HEK293 (cell line): ENCODE measurements around the gene C9orf78.

ENCODE experiments used
- CTCF ChIA-PET: fragments of 350-600 bp; formaldehyde crosslinking; extraction: SDS; loops from one replicate; lab custom pipeline; 2021; ENCODE audit warnings: antibody characterized with exemption; lab: Yijun Ruan, JAX
- POLR2A ChIA-PET: fragments of 300-600 bp; formaldehyde crosslinking; extraction: SDS; loops from one replicate; lab custom pipeline; 2020; ENCODE audit warnings: antibody characterized with exemption, inconsistent platforms; lab: Yijun Ruan, JAX
- H3K27ac ChIP-seq: fragments of 200-500 bp; sonication (Bioruptor generic); 2 replicates; pipeline ENCODE4 v1.5.1; 2014; ENCODE audit warnings: low read depth, low read length, control low read depth, inconsistent platforms; ENCODE audit errors: extremely low read depth
- H3K36me3 ChIP-seq, 2 experiments: fragments of 200-500 bp in 1 of 2; sonication (Bioruptor generic) in 1 of 2; 1 replicate in 1 of 2; 2 replicates in 1 of 2; pipeline ENCODE4 v1.5.1; 2014 to 2017; ENCODE audit warnings: inconsistent platforms in 2 of 2, low read length in 2 of 2; ENCODE audit not compliant: control insufficient read depth in 2 of 2, insufficient read depth in 1 of 2
- H3K4me1 ChIP-seq: fragments of 200-500 bp; sonication (Bioruptor generic); 2 replicates; pipeline ENCODE4 v1.5.1; 2014; ENCODE audit warnings: mild to moderate bottlenecking, low read length, inconsistent platforms; ENCODE audit not compliant: control insufficient read depth, insufficient read depth
- H3K4me3 ChIP-seq: 2 replicates; pipeline ENCODE4 v1.5.1; 2011; ENCODE audit warnings: low read depth, mild to moderate bottlenecking, control low read depth, low read length, moderate library complexity
- H3K9me3 ChIP-seq: fragments of 200-500 bp; sonication (Bioruptor generic); 2 replicates; pipeline ENCODE4 v1.5.1; 2014; ENCODE audit warnings: low read depth, low read length, inconsistent platforms; ENCODE audit not compliant: control insufficient read depth, insufficient read depth
- GFI1B ChIP-seq: fragments of 450-650 bp; formaldehyde crosslinking; IDR thresholded peaks from 2 replicates; pipeline ENCODE4 v1.5.1; 2016; ENCODE audit warnings: missing biosample characterization, missing genetic modification characterization
- GLIS1 ChIP-seq: fragments of 450-650 bp; formaldehyde crosslinking; IDR thresholded peaks from 2 replicates; pipeline ENCODE4 v1.5.1; 2016; ENCODE audit warnings: missing biosample characterization, missing genetic modification characterization
- HOXA7 ChIP-seq: sonication (generic); formaldehyde crosslinking; IDR thresholded peaks from 2 replicates; pipeline ENCODE4 v1.8.1; 2022; ENCODE audit warnings: missing genetic modification reagents, borderline replicate concordance
- HOXD13 ChIP-seq: sonication (generic); formaldehyde crosslinking; IDR thresholded peaks from 2 replicates; pipeline ENCODE4 v1.8.0; 2022; ENCODE audit warnings: missing genetic modification reagents, borderline replicate concordance
- KLF1 ChIP-seq: fragments of 450-650 bp; formaldehyde crosslinking; IDR thresholded peaks from 2 replicates; pipeline ENCODE4 v1.5.1; 2016; ENCODE audit warnings: missing biosample characterization, missing genetic modification characterization
- PBX3 ChIP-seq: sonication (generic); formaldehyde crosslinking; IDR thresholded peaks from 2 replicates; pipeline ENCODE4 v1.8.1; 2022; ENCODE audit warnings: mild to moderate bottlenecking, moderate library complexity, missing genetic modification reagents
- PRDM1 ChIP-seq: fragments of 450-650 bp; formaldehyde crosslinking; IDR thresholded peaks from 2 replicates; pipeline ENCODE4; 2016; ENCODE audit warnings: missing biosample characterization, missing genetic modification characterization
- ZNF175 ChIP-seq: fragments of 450-650 bp; formaldehyde crosslinking; IDR thresholded peaks from 2 replicates; pipeline ENCODE4 v1.5.1; 2016; ENCODE audit warnings: missing biosample characterization, missing genetic modification characterization
- ZNF223 ChIP-seq: fragments of 450-650 bp; formaldehyde crosslinking; IDR thresholded peaks from 2 replicates; pipeline ENCODE4 v1.5.1; 2016; ENCODE audit warnings: missing biosample characterization, missing genetic modification characterization
- ZNF354C ChIP-seq: fragments of 450-650 bp; formaldehyde crosslinking; IDR thresholded peaks from 2 replicates; pipeline ENCODE4 v1.5.1; 2016; ENCODE audit warnings: missing biosample characterization, missing genetic modification characterization, low read depth, borderline replicate concordance
- ZNF362 ChIP-seq: fragments of 450-650 bp; formaldehyde crosslinking; IDR thresholded peaks from 2 replicates; pipeline ENCODE4 v1.5.1; 2016; ENCODE audit warnings: missing biosample characterization, missing genetic modification characterization
- ZNF585B ChIP-seq: fragments of 450-650 bp; formaldehyde crosslinking; IDR thresholded peaks from 2 replicates; pipeline ENCODE4 v1.5.1; 2016; ENCODE audit warnings: missing biosample characterization, missing genetic modification characterization
- ZNF624 ChIP-seq: fragments of 450-650 bp; formaldehyde crosslinking; IDR thresholded peaks from 2 replicates; pipeline ENCODE4 v1.5.1; 2017; ENCODE audit warnings: missing biosample characterization, missing genetic modification characterization
- ZNF670 ChIP-seq: fragments of 450-650 bp; formaldehyde crosslinking; IDR thresholded peaks from 2 replicates; pipeline ENCODE4 v1.5.1; 2016; ENCODE audit warnings: missing biosample characterization, missing genetic modification characterization, low read depth
- ZXDB ChIP-seq: fragments of 450-650 bp; formaldehyde crosslinking; IDR thresholded peaks from 2 replicates; pipeline ENCODE4 v1.5.1; 2016; ENCODE audit warnings: missing biosample characterization, missing genetic modification characterization
- TF ChIP-seq, protein P1 (sequence below): fragments of 450-650 bp; formaldehyde crosslinking; IDR thresholded peaks from 2 replicates; pipeline ENCODE4 v1.5.1; 2016; ENCODE audit warnings: missing biosample characterization, missing genetic modification characterization, borderline replicate concordance
- TF ChIP-seq, protein P2 (sequence below): fragments of 450-650 bp; formaldehyde crosslinking; IDR thresholded peaks from 2 replicates; pipeline ENCODE4 v1.5.1; 2016; ENCODE audit warnings: missing biosample characterization, missing genetic modification characterization, low read depth

C9orf78 gene

GRCh38 chr9:129828969-129829368, 6.1 kb downstream of the C9orf78 start (continued):
- TF ChIP-seq, protein P1, sequence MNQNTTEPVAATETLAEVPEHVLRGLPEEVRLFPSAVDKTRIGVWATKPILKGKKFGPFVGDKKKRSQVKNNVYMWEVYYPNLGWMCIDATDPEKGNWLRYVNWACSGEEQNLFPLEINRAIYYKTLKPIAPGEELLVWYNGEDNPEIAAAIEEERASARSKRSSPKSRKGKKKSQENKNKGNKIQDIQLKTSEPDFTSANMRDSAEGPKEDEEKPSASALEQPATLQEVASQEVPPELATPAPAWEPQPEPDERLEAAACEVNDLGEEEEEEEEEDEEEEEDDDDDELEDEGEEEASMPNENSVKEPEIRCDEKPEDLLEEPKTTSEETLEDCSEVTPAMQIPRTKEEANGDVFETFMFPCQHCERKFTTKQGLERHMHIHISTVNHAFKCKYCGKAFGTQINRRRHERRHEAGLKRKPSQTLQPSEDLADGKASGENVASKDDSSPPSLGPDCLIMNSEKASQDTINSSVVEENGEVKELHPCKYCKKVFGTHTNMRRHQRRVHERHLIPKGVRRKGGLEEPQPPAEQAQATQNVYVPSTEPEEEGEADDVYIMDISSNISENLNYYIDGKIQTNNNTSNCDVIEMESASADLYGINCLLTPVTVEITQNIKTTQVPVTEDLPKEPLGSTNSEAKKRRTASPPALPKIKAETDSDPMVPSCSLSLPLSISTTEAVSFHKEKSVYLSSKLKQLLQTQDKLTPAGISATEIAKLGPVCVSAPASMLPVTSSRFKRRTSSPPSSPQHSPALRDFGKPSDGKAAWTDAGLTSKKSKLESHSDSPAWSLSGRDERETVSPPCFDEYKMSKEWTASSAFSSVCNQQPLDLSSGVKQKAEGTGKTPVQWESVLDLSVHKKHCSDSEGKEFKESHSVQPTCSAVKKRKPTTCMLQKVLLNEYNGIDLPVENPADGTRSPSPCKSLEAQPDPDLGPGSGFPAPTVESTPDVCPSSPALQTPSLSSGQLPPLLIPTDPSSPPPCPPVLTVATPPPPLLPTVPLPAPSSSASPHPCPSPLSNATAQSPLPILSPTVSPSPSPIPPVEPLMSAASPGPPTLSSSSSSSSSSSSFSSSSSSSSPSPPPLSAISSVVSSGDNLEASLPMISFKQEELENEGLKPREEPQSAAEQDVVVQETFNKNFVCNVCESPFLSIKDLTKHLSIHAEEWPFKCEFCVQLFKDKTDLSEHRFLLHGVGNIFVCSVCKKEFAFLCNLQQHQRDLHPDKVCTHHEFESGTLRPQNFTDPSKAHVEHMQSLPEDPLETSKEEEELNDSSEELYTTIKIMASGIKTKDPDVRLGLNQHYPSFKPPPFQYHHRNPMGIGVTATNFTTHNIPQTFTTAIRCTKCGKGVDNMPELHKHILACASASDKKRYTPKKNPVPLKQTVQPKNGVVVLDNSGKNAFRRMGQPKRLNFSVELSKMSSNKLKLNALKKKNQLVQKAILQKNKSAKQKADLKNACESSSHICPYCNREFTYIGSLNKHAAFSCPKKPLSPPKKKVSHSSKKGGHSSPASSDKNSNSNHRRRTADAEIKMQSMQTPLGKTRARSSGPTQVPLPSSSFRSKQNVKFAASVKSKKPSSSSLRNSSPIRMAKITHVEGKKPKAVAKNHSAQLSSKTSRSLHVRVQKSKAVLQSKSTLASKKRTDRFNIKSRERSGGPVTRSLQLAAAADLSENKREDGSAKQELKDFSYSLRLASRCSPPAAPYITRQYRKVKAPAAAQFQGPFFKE, result no peak
- TF ChIP-seq ZNF624 (tag by site-specific recombination) (no peak), ZNF223 (tag by site-specific recombination) (no peak), ZNF175 (tag by site-specific recombination) (no peak), HOXA7 (CRISPR knock-in tag) (no peak), HOXD13 (CRISPR knock-in tag) (no peak), ZNF670 (tag by site-specific recombination) (no peak), GLIS1 (no peak)

DNA sequence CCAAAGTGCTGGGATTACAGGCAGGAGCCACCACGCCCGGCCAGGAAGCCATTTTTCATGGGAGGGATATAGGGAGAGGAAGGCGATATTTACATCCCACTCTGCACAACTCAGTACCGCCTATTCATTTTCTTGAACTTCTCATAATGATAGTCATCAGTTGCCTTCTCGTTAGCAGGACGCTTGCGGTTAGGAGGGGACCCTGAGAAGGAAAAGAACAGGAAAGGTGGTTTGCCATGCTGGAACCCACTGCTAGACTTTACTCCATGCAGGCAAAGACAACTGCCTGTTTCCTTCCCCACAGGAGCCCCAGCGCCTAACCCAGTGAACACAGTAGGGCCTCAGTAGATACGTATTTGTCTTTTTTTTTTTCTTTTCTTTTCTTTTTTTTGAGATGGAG, 7.0 kb downstream of the C9orf78 start:
- Histone ChIP-seq H3K36me3 (peaks cover 24 to 52% of the 10 kb centered on the region in 2 experiments), H3K4me3 (no peak overlapping the region), H3K27ac (no peak overlapping the region), H3K9me3 (no peaks in the 10 kb centered on the region), H3K4me1 (no peaks in the 10 kb centered on the region)
- POLR2A ChIA-PET, result interaction anchor here (0.6 to 0.7 kb wide), 2 partner anchors 10 to 13 kb away, joined by 3 to 5 read pairs; no protein-coding TSS in a partner anchor
- no peak for TF ChIP-seq GFI1B (tag by site-specific recombination)
- TF ChIP-seq HOXD13 (CRISPR knock-in tag), result no peak
- no peak for TF ChIP-seq ZXDB
- no peak for TF ChIP-seq ZNF585B (tag by site-specific recombination)
- no peak for TF ChIP-seq PBX3 (CRISPR knock-in tag)
- no peak for TF ChIP-seq ZNF354C
- no peak for TF ChIP-seq KLF1 (tag by site-specific recombination)
- no peak for TF ChIP-seq ZNF624 (tag by site-specific recombination)
- TF ChIP-seq ZNF362 (tag by site-specific recombination), result no peak
- no peak for TF ChIP-seq PRDM1 (tag by site-specific recombination)
- TF ChIP-seq, protein P2, sequence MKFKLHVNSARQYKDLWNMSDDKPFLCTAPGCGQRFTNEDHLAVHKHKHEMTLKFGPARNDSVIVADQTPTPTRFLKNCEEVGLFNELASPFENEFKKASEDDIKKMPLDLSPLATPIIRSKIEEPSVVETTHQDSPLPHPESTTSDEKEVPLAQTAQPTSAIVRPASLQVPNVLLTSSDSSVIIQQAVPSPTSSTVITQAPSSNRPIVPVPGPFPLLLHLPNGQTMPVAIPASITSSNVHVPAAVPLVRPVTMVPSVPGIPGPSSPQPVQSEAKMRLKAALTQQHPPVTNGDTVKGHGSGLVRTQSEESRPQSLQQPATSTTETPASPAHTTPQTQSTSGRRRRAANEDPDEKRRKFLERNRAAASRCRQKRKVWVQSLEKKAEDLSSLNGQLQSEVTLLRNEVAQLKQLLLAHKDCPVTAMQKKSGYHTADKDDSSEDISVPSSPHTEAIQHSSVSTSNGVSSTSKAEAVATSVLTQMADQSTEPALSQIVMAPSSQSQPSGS (tag by site-specific recombination), result no peak
- TF ChIP-seq, all 188 proteins: peak for 0
- CTCF ChIA-PET, result no interaction called here
